HG03103 (cell line): ENCODE data around the gene ACOT11.
"Not testable (repeated sequence)": the region's sequence is repeated elsewhere in the genome, so short reads cannot be mapped to it uniquely, and the experiment has no call there.

Experiments used
- ATAC-seq: cut with Tn5 transposase; IDR thresholded peaks from one replicate; pipeline ENCODE4 v1.9.1; 2021; ENCODE audit warnings: low read depth; ENCODE audit not compliant: unreplicated experiment

ACOT11 gene

GRCh38 chr1:54547601-54548388, at the start of gene ACOT11:
ACOT11 (plus strand) TSS chr1:54548228; CDS start chr1:54548310, 82 bp downstream.
- no peak for ATAC-seq

- no peak for ATAC-seq
Measured at GRCh38 chr1:54498383-54499096, 49.5 kb upstream of the ACOT11 start.

GRCh38 chr1:54499097-54499359, 49.0 kb upstream of the ACOT11 start:
- no peak for ATAC-seq

GRCh38 chr1:54499360-54500106, 48.5 kb upstream of the ACOT11 start:
- ATAC-seq: no peak

DNA sequence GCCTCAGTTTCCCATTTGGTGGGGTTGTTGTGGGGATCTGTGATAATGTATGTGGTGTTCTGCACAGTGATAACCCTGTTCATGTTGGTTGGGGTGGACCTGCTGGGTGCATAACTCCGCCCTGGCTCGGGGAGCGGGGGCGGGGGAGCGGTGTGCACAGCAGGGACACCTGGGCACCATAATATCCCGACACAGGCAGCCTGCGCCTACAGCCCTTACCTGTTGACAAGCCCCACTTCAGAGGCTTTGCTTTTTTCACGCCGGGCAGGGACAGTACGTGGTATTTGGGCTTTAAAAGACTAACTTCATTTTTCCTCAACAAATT, 48.0 kb upstream of the ACOT11 start:
- ATAC-seq: no peak

- ATAC-seq: no peak
Measured at GRCh38 chr1:54501849-54502248, 46.2 kb upstream of the ACOT11 start.

GRCh38 chr1:54502342-54502741, 45.7 kb upstream of the ACOT11 start:
- no peak for ATAC-seq

- no peak for ATAC-seq
Measured at GRCh38 chr1:54506594-54506993, 41.4 kb upstream of the ACOT11 start.

DNA sequence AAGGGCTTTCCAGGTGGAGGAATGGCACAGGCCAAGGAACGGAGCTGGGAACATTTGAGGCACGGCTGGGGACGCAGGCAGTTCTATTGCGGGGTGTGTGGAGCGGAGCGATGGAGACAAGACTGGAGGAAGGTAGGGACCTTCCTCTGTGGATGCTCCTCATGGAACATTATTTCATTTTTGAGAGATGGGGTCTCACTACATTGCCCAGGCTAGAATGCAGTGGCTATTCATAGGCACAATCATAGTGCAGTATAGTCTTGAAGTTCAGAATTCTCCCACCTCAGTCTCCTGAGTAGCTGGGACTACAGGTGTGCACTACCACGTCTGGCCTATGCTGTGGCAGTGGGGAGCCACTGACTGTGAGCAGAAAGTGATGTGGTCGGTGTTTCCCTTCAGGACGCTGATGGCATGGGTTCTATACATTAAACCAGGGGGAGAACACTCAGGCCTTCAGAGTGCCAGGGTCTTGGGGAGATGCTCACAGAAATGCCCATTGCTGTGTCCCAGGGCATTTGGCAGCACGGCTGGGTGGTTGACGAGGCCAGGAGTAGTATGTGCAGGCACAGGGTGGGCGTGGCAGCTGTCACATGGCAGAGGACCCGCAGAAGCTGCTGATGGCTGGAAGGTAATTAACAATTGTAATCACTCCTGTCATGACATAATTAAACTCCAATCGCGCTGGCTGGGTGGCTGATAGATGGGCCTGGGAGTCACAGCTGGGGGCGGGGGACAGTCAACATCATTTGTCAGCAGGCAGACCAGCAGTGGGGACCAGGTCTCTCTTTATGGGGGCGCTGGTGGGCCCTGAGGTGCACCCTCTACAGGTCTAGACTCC, 40.8 kb upstream of the ACOT11 start:
- ATAC-seq: no peak

GRCh38 chr1:54510715-54511270, 37.2 kb upstream of the ACOT11 start:
- no peak for ATAC-seq

DNA sequence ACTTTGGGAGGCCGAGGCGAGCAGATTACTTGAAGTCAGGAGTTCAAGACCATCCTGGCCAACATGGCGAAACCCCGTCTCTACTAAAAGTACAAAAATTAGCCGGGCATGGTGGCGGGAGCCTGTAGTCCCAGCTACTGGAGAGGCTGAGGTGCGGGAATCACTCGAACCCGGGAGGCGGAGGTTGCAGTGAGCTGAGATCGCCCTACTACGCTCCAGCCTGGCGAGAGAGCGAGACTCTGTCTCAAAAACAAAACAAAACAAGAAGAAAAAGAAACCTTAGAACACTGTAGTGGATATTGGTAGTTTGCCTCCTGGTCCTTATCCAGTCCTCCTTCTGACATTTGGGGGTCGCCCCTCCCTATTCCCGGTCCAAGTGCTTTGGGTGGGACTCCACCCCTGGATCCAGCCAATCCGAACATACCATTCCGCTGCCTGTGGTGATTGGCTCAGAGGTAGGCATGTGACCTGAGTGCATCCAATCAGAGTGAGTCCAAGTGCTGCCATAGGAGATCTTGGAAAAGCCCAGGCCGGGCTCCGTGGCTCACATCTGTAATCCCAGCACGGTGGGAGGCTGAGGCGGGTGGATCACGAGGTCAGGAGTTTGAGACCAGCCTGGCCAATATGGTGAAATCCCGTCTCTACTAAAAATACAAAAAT, 34.0 kb upstream of the ACOT11 start:
- ATAC-seq: not testable (repeated sequence)

GRCh38 chr1:54516249-54516920, 31.6 kb upstream of the ACOT11 start:
- no peak for ATAC-seq

- no peak for ATAC-seq
Measured at GRCh38 chr1:54517496-54517895, 30.5 kb upstream of the ACOT11 start.

- no peak for ATAC-seq
Measured at GRCh38 chr1:54518489-54518888, 29.5 kb upstream of the ACOT11 start.

DNA sequence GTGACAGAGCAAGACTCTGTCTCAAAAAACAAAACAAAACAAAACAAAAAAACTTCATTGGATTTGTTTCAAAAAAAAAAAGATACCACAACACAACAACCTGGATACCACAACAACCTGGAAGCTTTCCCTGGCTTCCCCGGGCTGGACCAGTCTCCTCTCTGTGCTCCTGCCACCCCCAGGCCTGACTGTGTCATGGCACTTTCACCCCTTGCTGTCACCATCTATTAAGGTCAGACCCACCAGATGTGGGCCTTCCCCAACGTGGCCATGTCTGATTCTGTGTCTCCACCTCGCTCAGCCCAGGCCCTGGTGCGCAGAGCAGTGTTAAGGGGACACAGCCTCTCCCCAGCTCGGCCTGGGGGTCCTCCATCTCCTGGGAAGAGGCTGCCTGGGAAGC, 28.3 kb upstream of the ACOT11 start:
- ATAC-seq: no peak

GRCh38 chr1:54520631-54521321, 27.3 kb upstream of the ACOT11 start:
- ATAC-seq: no peak

GRCh38 chr1:54526565-54526964, 21.5 kb upstream of the ACOT11 start:
- not testable (repeated sequence) for ATAC-seq

DNA sequence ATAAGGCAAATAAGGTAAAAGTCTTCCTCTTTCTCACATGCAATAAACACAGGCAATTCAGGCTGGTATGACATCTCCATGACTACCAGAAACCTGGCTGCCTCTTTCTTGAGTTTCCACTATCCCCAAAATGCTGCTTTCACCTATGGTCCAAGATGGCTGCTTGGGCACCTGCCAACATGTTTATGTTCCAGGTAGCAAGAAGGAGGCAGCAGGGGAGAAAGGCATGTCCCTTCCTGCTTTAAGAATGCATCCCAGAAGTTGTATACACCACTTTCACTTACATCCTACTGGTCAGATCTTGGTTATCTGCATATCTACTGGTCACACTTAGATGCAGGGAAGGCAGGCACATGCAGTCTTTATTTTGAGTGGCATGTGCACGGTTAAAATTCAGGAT, 19.4 kb upstream of the ACOT11 start:
- ATAC-seq: no peak

GRCh38 chr1:54532033-54532432, 16.0 kb upstream of the ACOT11 start:
- no peak for ATAC-seq
